Stimulated activated CD8-positive, alpha-beta memory T cell treated with anti-CD3 and anti-CD28 coated beads, Interleukin-12 subunit alpha, Interleukin-12 subunit beta, amount 100 ng/mL, for 4 hours (primary cell): ENCODE results near the gene SND1.

Experiments used
- DNase-seq: peaks from one replicate; pipeline ENCODE4 v3.0.0-alpha.2; 2020; ENCODE audit warnings: low read depth

The SND1 gene

GRCh38 chr7:127683776-127684681 lies 32.0 kb downstream of the SND1 start:
- no peak for DNase-seq

GRCh38 chr7:127689194-127689772 lies 37.3 kb downstream of the SND1 start:
- DNase-seq, result no peak

- DNase-seq, result no peak
Observed at GRCh38 chr7:127690337-127690736, 38.3 kb downstream of the SND1 start.

- DNase-seq, result no peak
Observed at GRCh38 chr7:127690806-127691205, 38.8 kb downstream of the SND1 start.

GRCh38 chr7:127692200-127692599 lies 40.2 kb downstream of the SND1 start:
- DNase-seq, result no peak

- DNase-seq, result no peak
Observed at GRCh38 chr7:127699853-127700252, 47.9 kb downstream of the SND1 start.

GRCh38 chr7:127702052-127702652 lies 50.2 kb downstream of the SND1 start:
- no peak for DNase-seq

GRCh38 chr7:127702938-127703337 lies 50.9 kb downstream of the SND1 start:
- DNase-seq, result no peak

GRCh38 chr7:127704211-127704610 lies 52.2 kb downstream of the SND1 start:
- DNase-seq, result no peak

- no peak for DNase-seq
Observed at GRCh38 chr7:127705461-127705959, 53.5 kb downstream of the SND1 start.

GRCh38 chr7:127706766-127707165 lies 54.8 kb downstream of the SND1 start:
- DNase-seq, result no peak

- DNase-seq, result no peak
Observed at GRCh38 chr7:127708201-127708600, 56.2 kb downstream of the SND1 start.

- DNase-seq, result peak; percentile 17
Observed at GRCh38 chr7:127708788-127709187, 56.8 kb downstream of the SND1 start.

GRCh38 chr7:127710635-127711034 lies 58.6 kb downstream of the SND1 start:
- no peak for DNase-seq

GRCh38 chr7:127711872-127712271 lies 59.9 kb downstream of the SND1 start:
- DNase-seq, result no peak

- no peak for DNase-seq
Observed at GRCh38 chr7:127713006-127713405, 61.0 kb downstream of the SND1 start.

GRCh38 chr7:127713758-127714157 lies 61.8 kb downstream of the SND1 start:
- no peak for DNase-seq

- no peak for DNase-seq
Observed at GRCh38 chr7:127715272-127715671, 63.3 kb downstream of the SND1 start.

GRCh38 chr7:127715901-127716300 lies 63.9 kb downstream of the SND1 start:
- no peak for DNase-seq

GRCh38 chr7:127717502-127718339 lies 65.7 kb downstream of the SND1 start:
- DNase-seq, result no peak

- no peak for DNase-seq
Observed at GRCh38 chr7:127718340-127718679, 66.3 kb downstream of the SND1 start.

- DNase-seq, result no peak
Observed at GRCh38 chr7:127726476-127726875, 74.5 kb downstream of the SND1 start.
